IPS DF 4.7 (cell line): Measurements from ENCODE around the gene EHD2.
"Not testable (repeated sequence)": the region's sequence is repeated elsewhere in the genome, so short reads cannot be mapped to it uniquely, and the experiment has no call there.

Source experiments
- DNase-seq: peaks from one replicate; pipeline ENCODE4 v3.0.0-alpha.2; 2013; ENCODE audit warnings: low spot score; ENCODE audit errors: extremely low read depth

The EHD2 gene

GRCh38 chr19:47711652-47712242 lies 1.5 kb upstream of the EHD2 start:
- DNase-seq = no peak

- DNase-seq = no peak
These were observed 1.1 kb downstream of the EHD2 start for GRCh38 chr19:47714339-47714738.

- DNase-seq = not testable (repeated sequence)
These were observed 1.6 kb downstream of the EHD2 start for GRCh38 chr19:47714855-47715254.

GRCh38 chr19:47716270-47716937 lies 3.2 kb downstream of the EHD2 start:
- no peak for DNase-seq

- DNase-seq = not testable (repeated sequence)
These were observed 5.3 kb downstream of the EHD2 start for GRCh38 chr19:47718415-47719046.

GRCh38 chr19:47719047-47719859 lies 6.0 kb downstream of the EHD2 start:
- no peak for DNase-seq

GRCh38 chr19:47720669-47721422 lies 7.6 kb downstream of the EHD2 start:
- no peak for DNase-seq

GRCh38 chr19:47723581-47723940 lies 10.3 kb downstream of the EHD2 start:
- DNase-seq = no peak

GRCh38 chr19:47725759-47726401 lies 12.7 kb downstream of the EHD2 start:
- DNase-seq = no peak

- DNase-seq = no peak
These were observed 13.2 kb downstream of the EHD2 start for GRCh38 chr19:47726467-47726866.

- DNase-seq = not testable (repeated sequence)
These were observed 15.1 kb downstream of the EHD2 start for GRCh38 chr19:47728295-47728694.

- DNase-seq = no peak
These were observed 16.2 kb downstream of the EHD2 start for GRCh38 chr19:47729468-47729798.

GRCh38 chr19:47729799-47730520 lies 16.7 kb downstream of the EHD2 start:
- no peak for DNase-seq

GRCh38 chr19:47730521-47730889 lies 17.3 kb downstream of the EHD2 start:
- no peak for DNase-seq

GRCh38 chr19:47730910-47731309 lies 17.7 kb downstream of the EHD2 start:
- no peak for DNase-seq

GRCh38 chr19:47735131-47735530 lies 21.9 kb downstream of the EHD2 start:
- no peak for DNase-seq

- no peak for DNase-seq
These were observed 27.8 kb downstream of the EHD2 start for GRCh38 chr19:47740866-47741519.

- DNase-seq = no peak
These were observed 28.4 kb downstream of the EHD2 start for GRCh38 chr19:47741544-47742140.

- no peak for DNase-seq
These were observed 29.4 kb downstream of the EHD2 start for GRCh38 chr19:47742634-47743033.
